Erythroblast (primary cell): ENCODE results near the gene GOLGA5.

Experiments used
- DNase-seq, 2 experiments: peaks; one replicate each; lab custom pipeline; 2025; lab: John Stamatoyannopoulos, UW
- GATA1 ChIP-seq: IDR thresholded peaks from 2 replicates; pipeline ENCODE4 v1.6.1; 2011; ENCODE audit warnings: low read depth, mild to moderate bottlenecking, control low read depth, low read length, moderate library complexity
- POLR2A ChIP-seq: IDR thresholded peaks from 2 replicates; pipeline ENCODE4 v1.6.1; 2011; ENCODE audit warnings: mild to moderate bottlenecking, low read length

GOLGA5 gene

GRCh38 chr14:92886337-92886736 lies 92.2 kb downstream of the GOLGA5 start:
- DNase-seq = no peak
- TF ChIP-seq GATA1 (no peak), POLR2A (no peak)

- DNase-seq = no peak
- TF ChIP-seq GATA1 (no peak), POLR2A (no peak)
These were observed 93.1 kb downstream of the GOLGA5 start for GRCh38 chr14:92887157-92887556.

- TF ChIP-seq POLR2A (no peak), GATA1 (no peak)
- DNase-seq = no peak
These were observed 94.8 kb downstream of the GOLGA5 start for GRCh38 chr14:92888896-92889295.
